HG03565 (cell line): ENCODE measurements around the gene PDRG1.

Experiments
- ATAC-seq: cut with Tn5 transposase; IDR thresholded peaks from one replicate; pipeline ENCODE4 v1.9.1; 2021; ENCODE audit warnings: mild to moderate bottlenecking, moderate library complexity; ENCODE audit not compliant: unreplicated experiment

Gene PDRG1

DNA sequence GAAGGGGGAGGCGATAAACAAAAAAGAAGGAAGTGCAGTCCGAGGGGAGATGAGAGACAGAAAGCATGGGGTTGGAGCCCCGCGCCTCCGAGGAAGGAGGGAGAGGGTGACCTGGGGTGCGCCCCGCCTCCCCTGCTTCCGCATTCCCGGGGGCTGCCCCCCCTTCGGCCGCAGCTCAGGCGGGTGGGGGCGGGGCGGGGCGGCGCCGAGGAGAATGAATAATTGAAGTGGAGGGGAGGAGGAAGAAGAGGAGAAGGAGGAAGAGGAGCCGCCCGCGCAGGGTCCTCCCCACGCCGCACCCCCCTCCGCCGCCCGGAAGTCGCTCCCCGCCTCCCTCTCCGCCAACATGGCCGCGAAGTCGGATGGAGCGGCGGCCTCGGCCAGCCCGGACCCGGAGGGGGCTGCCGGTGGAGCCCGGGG is 16.0 kb upstream of the PDRG1 start, which contains the start of gene XKR7:
TSS of gene XKR7 (plus strand) at position 322 of the 420 bp plus-strand sequence. CDS start at position 347, 25 bp downstream.
- ATAC-seq = no peak

DNA sequence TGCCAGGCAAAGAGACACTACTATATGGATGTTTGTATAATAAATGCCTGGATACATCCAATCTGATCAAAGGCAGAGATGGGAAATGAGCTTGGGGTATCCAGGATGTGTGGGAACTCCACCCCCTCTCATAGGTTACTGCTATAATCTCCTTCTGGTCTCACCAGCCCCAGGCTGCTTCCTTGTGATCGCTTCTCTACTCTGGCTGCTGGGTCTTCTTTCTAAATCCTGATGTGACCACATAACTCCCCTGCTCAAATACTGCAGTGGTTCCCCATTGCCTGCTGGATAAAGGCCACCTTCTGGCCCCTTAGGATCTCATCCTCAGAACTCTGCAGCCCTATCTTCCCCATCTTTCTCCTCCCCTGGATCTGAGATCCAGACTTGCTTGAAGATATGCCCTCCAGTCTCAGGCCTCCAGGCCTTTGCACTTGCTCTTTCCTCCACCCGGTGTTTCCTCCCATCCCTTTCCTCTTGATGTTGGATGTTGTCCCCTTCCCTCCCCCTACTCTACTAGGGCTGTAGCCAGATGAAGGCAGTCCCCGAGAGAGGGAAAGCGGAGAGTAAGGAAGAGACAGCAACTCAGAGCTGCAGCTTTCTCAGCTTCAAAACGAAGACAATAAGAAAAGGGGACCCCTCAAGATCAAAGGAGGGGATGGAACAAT is 15.3 kb upstream of the PDRG1 start:
- ATAC-seq = no peak

- no peak for ATAC-seq
Observed at GRCh38 chr20:31963889-31964288, 12.0 kb upstream of the PDRG1 start.

DNA sequence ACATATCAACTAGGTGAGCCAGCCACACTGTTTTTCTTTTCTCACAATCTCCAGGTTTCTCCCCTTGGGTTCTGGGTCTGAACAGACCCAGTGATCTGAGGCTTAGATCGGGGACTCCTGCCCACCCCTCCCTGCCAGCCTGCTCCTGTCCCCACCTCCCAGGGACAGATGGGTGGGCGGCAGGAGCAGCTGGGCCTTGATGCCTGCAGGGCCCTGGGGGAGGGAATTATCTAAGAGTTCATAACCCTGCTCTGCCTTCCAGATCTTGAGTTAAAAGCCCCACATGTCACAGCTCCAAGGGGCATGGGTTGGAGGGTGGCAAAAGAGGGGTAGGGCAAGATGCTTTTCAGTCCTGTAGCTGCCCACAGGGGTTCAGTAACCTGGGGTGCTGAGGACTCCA is 10.9 kb upstream of the PDRG1 start:
- ATAC-seq = no peak

- no peak for ATAC-seq
Observed at GRCh38 chr20:31956556-31957526, 5.0 kb upstream of the PDRG1 start.

DNA sequence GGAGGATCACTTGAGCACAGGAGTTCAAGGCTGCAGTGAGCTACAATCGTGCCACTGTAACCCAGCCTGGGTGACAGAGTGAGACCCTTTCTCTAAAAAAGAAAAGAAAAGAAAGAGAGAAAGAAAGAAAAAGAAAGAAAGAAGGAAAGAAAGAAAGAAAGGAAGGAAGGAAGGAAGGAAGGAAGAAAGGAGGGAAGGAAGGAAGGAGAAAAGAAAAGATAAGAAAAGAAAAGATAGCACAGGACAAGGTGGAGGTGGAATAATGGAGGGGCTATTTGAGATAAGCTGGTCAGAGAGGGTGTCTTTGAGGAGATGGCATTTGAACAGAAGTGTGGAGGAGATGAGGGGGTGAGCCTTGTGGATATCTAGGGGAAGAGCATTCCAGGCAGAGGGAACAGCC is 2.7 kb upstream of the PDRG1 start:
- ATAC-seq = no peak

DNA sequence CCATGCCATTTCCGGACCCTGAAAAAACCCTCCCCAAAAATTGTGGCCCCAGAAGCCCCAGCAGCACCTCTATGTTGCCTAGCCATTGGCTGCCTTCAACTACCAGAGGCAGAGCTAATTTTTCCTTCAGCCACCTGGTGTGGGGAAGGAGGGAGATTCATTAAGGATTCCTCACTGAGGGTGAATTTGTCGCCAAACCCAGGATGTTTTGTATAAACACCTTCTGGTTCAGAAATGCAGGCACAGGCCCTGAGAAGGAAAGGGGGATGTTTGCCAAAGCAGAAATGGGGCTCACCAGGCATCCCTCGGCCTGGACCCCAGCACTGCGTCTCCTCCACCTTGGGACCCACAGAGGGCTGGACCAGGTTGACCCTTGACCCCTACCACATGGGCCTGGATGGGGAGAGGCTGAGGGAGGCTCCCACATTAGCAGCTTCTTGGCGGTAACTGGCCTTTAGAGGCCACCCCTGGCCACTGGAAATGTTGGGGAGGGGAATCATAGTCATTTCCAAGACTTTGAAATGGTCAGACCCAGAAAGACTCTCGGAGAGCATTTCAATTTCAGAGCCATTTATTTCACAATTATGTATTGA is 1.8 kb upstream of the PDRG1 start:
- ATAC-seq = no peak

- no peak for ATAC-seq
Observed at GRCh38 chr20:31951203-31951529, 680 bp downstream of the PDRG1 start.

- ATAC-seq = no peak
Observed at GRCh38 chr20:31949877-31950646, 1.8 kb downstream of the PDRG1 start.

DNA sequence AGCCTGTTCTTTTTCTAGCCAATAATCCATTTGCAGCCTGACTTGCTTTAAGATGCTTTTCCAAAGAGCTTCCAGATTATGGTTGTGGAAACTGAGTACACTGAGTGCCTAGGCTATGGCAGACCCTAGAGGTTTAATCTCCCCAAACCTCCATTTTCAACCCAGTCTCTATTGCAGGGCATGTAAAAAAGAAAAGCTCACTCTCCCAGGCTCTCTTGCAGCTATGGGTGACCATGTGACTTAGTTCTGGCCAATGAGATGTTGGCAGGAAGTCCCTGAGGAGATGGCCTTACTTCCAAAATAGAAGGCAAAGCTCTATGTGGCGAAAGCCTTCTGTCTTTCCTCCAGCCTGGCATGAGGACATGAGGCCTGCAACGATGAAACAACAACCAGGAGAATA is 3.8 kb downstream of the PDRG1 start:
- no peak for ATAC-seq

DNA sequence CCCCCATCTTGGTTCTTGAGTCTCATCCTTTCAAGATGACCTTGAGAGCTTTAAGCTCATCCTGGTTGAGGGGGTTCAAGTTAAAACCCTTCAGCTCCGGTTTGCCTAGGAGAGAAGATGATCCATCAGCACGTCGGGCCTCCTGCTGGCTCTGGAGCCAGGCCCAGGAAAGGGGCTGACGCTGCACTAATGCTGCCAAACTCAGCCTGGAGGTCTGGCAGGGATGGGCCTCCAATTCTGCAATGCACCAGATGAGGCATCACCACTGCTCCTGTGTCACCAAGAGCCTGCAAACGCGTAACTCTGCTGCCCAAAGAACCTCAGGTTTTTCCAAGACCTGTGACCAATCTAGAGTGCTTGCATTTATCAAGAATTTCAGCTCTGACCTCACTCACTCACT is 6.1 kb downstream of the PDRG1 start:
- ATAC-seq = no peak

- ATAC-seq = no peak
Observed at GRCh38 chr20:31945319-31945718, 6.5 kb downstream of the PDRG1 start.

GRCh38 chr20:31943052-31943471 is 8.8 kb downstream of the PDRG1 start:
- ATAC-seq = no peak

DNA sequence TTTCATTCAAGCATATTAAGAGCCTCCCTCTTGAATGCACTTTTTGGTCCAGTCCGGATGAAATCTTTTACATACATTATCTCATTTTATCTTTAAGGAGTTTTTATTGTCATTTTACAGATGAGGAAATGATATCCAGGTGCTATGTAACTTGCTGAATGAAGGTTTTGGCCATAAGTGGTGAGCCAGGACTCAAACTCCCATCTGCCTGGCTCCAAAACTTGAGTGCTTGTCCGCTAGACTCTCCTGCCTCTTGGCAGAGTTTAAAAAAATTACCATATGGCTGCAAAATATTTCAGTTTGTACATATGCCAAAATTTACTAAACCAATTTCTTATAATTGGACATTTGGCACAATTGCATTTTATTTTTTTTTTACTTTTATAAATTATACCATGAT is 12.2 kb downstream of the PDRG1 start:
- ATAC-seq = no peak

- ATAC-seq = no peak
Observed at GRCh38 chr20:31937820-31938219, 14.0 kb downstream of the PDRG1 start.

GRCh38 chr20:31936420-31936819 is 15.4 kb downstream of the PDRG1 start:
- ATAC-seq = no peak

DNA sequence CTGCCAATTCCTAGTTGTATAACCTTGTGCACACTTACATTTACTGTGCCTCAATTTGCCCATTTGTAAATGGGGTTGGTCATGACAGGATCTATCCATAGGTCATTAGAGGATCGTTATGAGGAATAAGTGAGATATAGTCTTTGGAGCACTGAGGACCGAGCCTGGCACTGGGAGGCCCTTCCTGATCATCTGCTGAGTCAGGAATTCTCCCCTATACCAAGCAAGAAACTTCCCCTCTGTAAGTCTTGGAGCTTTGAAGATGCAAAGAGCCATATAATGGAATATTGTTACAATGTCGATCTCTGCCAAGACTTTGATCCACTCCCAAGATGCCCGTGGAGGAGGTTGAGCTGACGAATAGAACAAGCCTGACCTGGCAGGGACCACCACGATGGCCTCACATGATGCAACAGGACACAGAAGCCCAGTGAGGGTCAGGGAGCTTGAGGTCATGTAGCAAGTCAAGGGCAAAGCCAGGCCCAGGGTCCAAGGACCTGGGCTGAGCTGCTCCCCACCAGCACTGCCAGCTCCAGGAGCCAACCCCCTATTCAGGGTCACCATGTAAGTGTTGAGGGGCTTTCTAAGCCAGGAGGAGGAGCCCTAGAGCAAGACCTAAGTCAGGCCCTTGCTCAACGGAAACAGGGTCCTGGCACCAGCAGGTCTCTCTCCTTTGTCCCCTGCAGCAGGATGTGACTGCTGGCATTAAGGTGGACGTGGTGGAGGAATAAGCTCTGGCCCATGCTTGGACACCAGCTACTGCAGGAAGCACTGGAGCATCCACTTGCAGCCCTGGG is 16.7 kb downstream of the PDRG1 start:
- ATAC-seq = no peak

- no peak for ATAC-seq
Observed at GRCh38 chr20:31934491-31934890, 17.4 kb downstream of the PDRG1 start.

DNA sequence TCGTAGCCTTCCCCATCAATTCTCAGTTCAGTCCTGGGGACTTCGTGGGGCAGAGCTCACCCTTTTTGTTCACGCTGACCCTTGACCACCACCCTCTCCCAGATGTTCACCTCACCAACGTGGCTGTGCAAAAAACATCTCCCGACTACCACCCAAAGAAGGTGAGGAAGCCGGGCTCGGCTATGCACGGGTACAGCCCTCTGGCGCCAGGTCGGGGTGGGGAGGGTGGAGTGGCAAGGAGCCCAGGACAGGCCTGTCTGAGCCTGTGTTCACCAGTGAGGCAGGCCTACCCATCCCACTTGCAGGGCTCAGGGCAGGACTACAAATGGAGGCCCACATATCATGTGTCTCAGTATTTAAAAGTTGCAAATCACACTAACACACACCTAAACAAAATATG is 18.1 kb downstream of the PDRG1 start:
- ATAC-seq = no peak

DNA sequence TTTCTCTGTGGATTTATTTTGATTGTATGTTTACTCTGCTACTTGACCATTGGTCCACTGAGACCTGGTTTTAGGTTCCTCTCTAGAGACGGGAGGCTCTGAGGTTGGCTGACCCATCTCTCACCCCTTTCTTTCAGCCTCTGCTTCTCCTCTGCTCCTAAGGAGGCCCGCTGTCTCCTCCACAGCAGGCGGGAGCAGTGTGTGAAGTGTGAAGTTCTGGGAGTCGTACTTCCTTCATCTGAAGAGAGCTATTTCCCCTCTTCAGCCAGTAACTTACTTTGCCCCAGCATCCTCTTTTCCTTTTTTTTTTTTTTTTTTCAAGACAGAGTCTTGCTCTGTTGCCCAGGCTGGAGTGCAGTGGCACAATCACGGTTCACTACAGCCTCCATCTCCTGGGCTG is 21.1 kb downstream of the PDRG1 start:
- ATAC-seq = no peak
